Midbrain (tissue), 1 donor: ENCODE data around the gene PNPLA7.
"Not testable (repeated sequence)": the region's sequence is repeated elsewhere in the genome, so short reads cannot be mapped to it uniquely, and the experiment has no call there.

Experiments used
- DNase-seq: peaks from one replicate; lab custom pipeline; 2025; lab: John Stamatoyannopoulos, UW

The PNPLA7 gene

GRCh38 chr9:137460363-137461315 is 89.6 kb downstream of the PNPLA7 start:
- no peak for DNase-seq

GRCh38 chr9:137459601-137460362 is 90.4 kb downstream of the PNPLA7 start:
- DNase-seq: no peak

GRCh38 chr9:137459152-137459600 is 91.0 kb downstream of the PNPLA7 start, which contains the start of gene NSMF:
Gene NSMF (minus strand): TSS chr9:137459334. CDS start chr9:137459102, 232 bp downstream.
- DNase-seq: peak; percentile 98

- peak; percentile 69 for DNase-seq
Observed at GRCh38 chr9:137458194-137459151, 91.7 kb downstream of the PNPLA7 start.

GRCh38 chr9:137457406-137458193 is 92.6 kb downstream of the PNPLA7 start:
- DNase-seq: peak; percentile 17

- DNase-seq: no peak
Observed at GRCh38 chr9:137456864-137457405, 93.3 kb downstream of the PNPLA7 start.

- peak; percentile 31 for DNase-seq
Observed at GRCh38 chr9:137456061-137456863, 93.9 kb downstream of the PNPLA7 start.

- no peak for DNase-seq
Observed at GRCh38 chr9:137455359-137455991, 94.7 kb downstream of the PNPLA7 start.

- DNase-seq: no peak
Observed at GRCh38 chr9:137454597-137455358, 95.4 kb downstream of the PNPLA7 start.

- DNase-seq: peak; percentile 9
Observed at GRCh38 chr9:137454145-137454596, 96.0 kb downstream of the PNPLA7 start.

GRCh38 chr9:137453643-137454081 is 96.5 kb downstream of the PNPLA7 start:
- DNase-seq: no peak

- DNase-seq: no peak
Observed at GRCh38 chr9:137452761-137453642, 97.2 kb downstream of the PNPLA7 start.

GRCh38 chr9:137452006-137452760 is 98.0 kb downstream of the PNPLA7 start:
- no peak for DNase-seq

GRCh38 chr9:137451264-137452005 is 98.8 kb downstream of the PNPLA7 start:
- DNase-seq: not testable (repeated sequence)

GRCh38 chr9:137450539-137451222 is 99.5 kb downstream of the PNPLA7 start:
- not testable (repeated sequence) for DNase-seq
